HCT116 (cell line): ENCODE results near the gene TRIOBP. TPM values are rescaled to one million over a fixed set of nuclear protein-coding genes. Genes with fewer than 3 reads are reported as not detected.

Source experiments
- ATAC-seq: fragments of 200-7000 bp; cut with Tn5 transposase; 2 replicates; pipeline ENCODE4 v1.9.1; 2020; ENCODE audit warnings: mild to moderate bottlenecking, moderate library complexity
- BruUV-seq: library from RNA; stranded (reverse); fragments of 400-500 nt; replicated peaks from 2 replicates; lab custom pipeline; 2021; lab: Mats Ljungman, UMichigan
- CTCF ChIA-PET: fragments of 300-600 bp; sonication (Branson Sonifier 250); formaldehyde crosslinking; loops from one replicate; lab custom pipeline; 2021; ENCODE audit warnings: antibody characterized with exemption; lab: Charles Lee
- POLR2A ChIA-PET: fragments of 300-600, 350-600 bp; sonication (Branson Sonifier 250); formaldehyde crosslinking; loops from one replicate; lab custom pipeline; 2021; ENCODE audit warnings: antibody characterized with exemption; lab: Charles Lee
- RAD21 ChIA-PET, 2 experiments: fragments of 300-600 bp; sonication (Branson Sonifier 250); formaldehyde crosslinking; loops; one replicate each; lab custom pipeline; 2023; ENCODE audit warnings: low total read pairs in 2 of 2; ENCODE audit not compliant: uncharacterized antibody in 2 of 2, unreplicated experiment in 2 of 2, low non-redundant PET in 1 of 2; lab: Charles Lee
- DNase-seq: peaks from one replicate; pipeline ENCODE4 v3.0.0-alpha.2; 2010; ENCODE audit warnings: low read depth, low spot score
- H2AFZ ChIP-seq: fragments of 200-600 bp; shearing (Covaris generic), sonication (generic); 2 replicates; pipeline ENCODE4 v1.6.1; 2017; ENCODE audit warnings: low read depth, mixed run types, mixed read lengths, antibody characterized with exemption, low read length; ENCODE audit not compliant: poor library complexity, severe bottlenecking
- H3K27ac ChIP-seq: 2 replicates; pipeline ENCODE4 v1.5.1; 2012; ENCODE audit warnings: low read depth, low read length
- H3K27me3 ChIP-seq: fragments of 200-600 bp; sonication (generic); 2 replicates; pipeline ENCODE4 v1.6.1; 2016; ENCODE audit warnings: mixed run types, low read length, mixed read lengths; ENCODE audit not compliant: insufficient read depth
- H3K36me3 ChIP-seq, 2 experiments: fragments of 200-500 bp in 1 of 2; fragments of 200-600 bp in 1 of 2; sonication (Bioruptor generic) in 1 of 2; sonication (generic) in 1 of 2; 2 replicates each; pipeline versions ENCODE4 v1.5.1 to v1.6.1; 2014 to 2016; ENCODE audit warnings: low read length in 2 of 2, inconsistent platforms in 1 of 2, mixed read lengths in 1 of 2, mixed run types in 1 of 2; ENCODE audit not compliant: insufficient read depth in 2 of 2, control insufficient read depth in 1 of 2
- H3K4me1 ChIP-seq, 2 experiments: fragments of 200-600 bp in 1 of 2; sonication (generic) in 1 of 2; 2 replicates each; pipeline versions ENCODE4 v1.5.1 to v1.6.1; 2012 to 2017; ENCODE audit warnings: low read length in 2 of 2, inconsistent platforms in 1 of 2, mild to moderate bottlenecking in 1 of 2, mixed read lengths in 1 of 2, mixed run types in 1 of 2, moderate library complexity in 1 of 2; ENCODE audit not compliant: insufficient read depth in 2 of 2, control insufficient read depth in 1 of 2
- H3K4me2 ChIP-seq: fragments of 200-600 bp; sonication (generic); 2 replicates; pipeline ENCODE4 v1.6.1; 2017; ENCODE audit warnings: mixed run types, low read length, mixed read lengths
- H3K4me3 ChIP-seq, 2 experiments: fragments of 200-600 bp in 1 of 2; sonication (generic) in 1 of 2; replicated peaks in 1 of 2; 2 replicates each; pipeline ENCODE4 v1.5.1; 2011 to 2016; ENCODE audit warnings: low read length in 2 of 2, control low read depth in 1 of 2, low read depth in 1 of 2, mild to moderate bottlenecking in 1 of 2, mixed read lengths in 1 of 2, mixed run types in 1 of 2
- H3K79me2 ChIP-seq: fragments of 200-600 bp; sonication (generic); 2 replicates; pipeline ENCODE4 v1.6.1; 2017; ENCODE audit warnings: mild to moderate bottlenecking, mixed run types, low read length, moderate library complexity, mixed read lengths; ENCODE audit not compliant: insufficient read depth
- H3K9ac ChIP-seq: fragments of 200-600 bp; sonication (generic); 2 replicates; pipeline ENCODE4 v1.6.1; 2016; ENCODE audit warnings: low read length, mixed read lengths
- H3K9me2 ChIP-seq: fragments of 200-600 bp; sonication (generic), shearing (Covaris generic); 2 replicates; pipeline ENCODE4 v1.6.1; 2017; ENCODE audit warnings: mixed run types, mild to moderate bottlenecking, moderate library complexity; ENCODE audit not compliant: insufficient read depth
- H3K9me3 ChIP-seq, 2 experiments: fragments of 200-500 bp in 1 of 2; fragments of 200-600 bp in 1 of 2; sonication (Bioruptor generic) in 1 of 2; sonication (generic) in 1 of 2; 2 replicates each; pipeline ENCODE4 v1.6.1; 2014 to 2017; ENCODE audit warnings: low read length in 2 of 2, mixed read lengths in 2 of 2, inconsistent platforms in 1 of 2, low read depth in 1 of 2, mild to moderate bottlenecking in 1 of 2, mixed run types in 1 of 2, moderate library complexity in 1 of 2; ENCODE audit not compliant: control insufficient read depth in 1 of 2, insufficient read depth in 1 of 2
- H4K20me1 ChIP-seq: fragments of 200-600 bp; sonication (generic), shearing (Covaris generic); 2 replicates; pipeline ENCODE4 v1.6.1; 2017; ENCODE audit warnings: mixed run types, mild to moderate bottlenecking, moderate library complexity; ENCODE audit not compliant: insufficient read depth
- CBX3 ChIP-seq: IDR thresholded peaks from 2 replicates; pipeline ENCODE4 v1.6.1; 2012; ENCODE audit warnings: low read depth
- CEBPB ChIP-seq: IDR thresholded peaks from 2 replicates; pipeline ENCODE4 v1.6.1; 2012; ENCODE audit warnings: low read depth
- EZH2 ChIP-seq: fragments of 200-600 bp; sonication (generic); IDR thresholded peaks from 2 replicates; pipeline ENCODE4 v1.6.1; 2017; ENCODE audit warnings: antibody characterized with exemption, mixed run types
- EZH2phosphoT487 ChIP-seq: fragments of 200-600 bp; IDR thresholded peaks from 2 replicates; pipeline ENCODE4 v1.6.1; 2018; ENCODE audit warnings: antibody characterized with exemption, borderline replicate concordance
- FOSL1 ChIP-seq: IDR thresholded peaks from 2 replicates; pipeline ENCODE4 v1.6.1; 2012; ENCODE audit warnings: low read depth
- JUND ChIP-seq: IDR thresholded peaks from 2 replicates; pipeline ENCODE4 v1.6.1; 2012
- SIN3A ChIP-seq: IDR thresholded peaks from 2 replicates; pipeline ENCODE4 v1.6.1; 2012; ENCODE audit warnings: low read depth
- SRF ChIP-seq: IDR thresholded peaks from 2 replicates; pipeline ENCODE4 v1.6.1; 2012; ENCODE audit warnings: low read depth
- YY1 ChIP-seq: IDR thresholded peaks from 2 replicates; pipeline ENCODE4 v1.6.1; 2011; ENCODE audit warnings: low read length, low read depth, moderate library complexity, mild to moderate bottlenecking; ENCODE audit not compliant: insufficient replicate concordance; ENCODE audit errors: extremely low read depth
- ZNF274 ChIP-seq: fragments of 200-500 bp; sonication (Bioruptor generic); IDR thresholded peaks from 2 replicates; pipeline ENCODE4 v1.6.1; 2014; ENCODE audit warnings: mild to moderate bottlenecking, low read depth, low read length, inconsistent platforms
- intact Hi-C: fragments of 100-400 bp; cut with micrococcal nuclease; formaldehyde crosslinking; loops from 2 replicates; pipeline ENCODE4 v1.10.0; 2022
- total RNA-seq: library from RNA; stranded (reverse); gene quantifications from one replicate; pipeline ENCODE4 v1.2.1, GENCODE V29; 2021; ENCODE audit not compliant: unreplicated experiment
- TF ChIP-seq, protein P1 (sequence below): IDR thresholded peaks from 2 replicates; pipeline ENCODE4 v1.6.1; 2012
- TF ChIP-seq, protein P2 (sequence below): IDR thresholded peaks from 2 replicates; pipeline ENCODE4 v1.6.1; 2012

TRIOBP gene
- total RNA-seq, 1 experiment from 2014 or later = 244 TPM

DNA sequence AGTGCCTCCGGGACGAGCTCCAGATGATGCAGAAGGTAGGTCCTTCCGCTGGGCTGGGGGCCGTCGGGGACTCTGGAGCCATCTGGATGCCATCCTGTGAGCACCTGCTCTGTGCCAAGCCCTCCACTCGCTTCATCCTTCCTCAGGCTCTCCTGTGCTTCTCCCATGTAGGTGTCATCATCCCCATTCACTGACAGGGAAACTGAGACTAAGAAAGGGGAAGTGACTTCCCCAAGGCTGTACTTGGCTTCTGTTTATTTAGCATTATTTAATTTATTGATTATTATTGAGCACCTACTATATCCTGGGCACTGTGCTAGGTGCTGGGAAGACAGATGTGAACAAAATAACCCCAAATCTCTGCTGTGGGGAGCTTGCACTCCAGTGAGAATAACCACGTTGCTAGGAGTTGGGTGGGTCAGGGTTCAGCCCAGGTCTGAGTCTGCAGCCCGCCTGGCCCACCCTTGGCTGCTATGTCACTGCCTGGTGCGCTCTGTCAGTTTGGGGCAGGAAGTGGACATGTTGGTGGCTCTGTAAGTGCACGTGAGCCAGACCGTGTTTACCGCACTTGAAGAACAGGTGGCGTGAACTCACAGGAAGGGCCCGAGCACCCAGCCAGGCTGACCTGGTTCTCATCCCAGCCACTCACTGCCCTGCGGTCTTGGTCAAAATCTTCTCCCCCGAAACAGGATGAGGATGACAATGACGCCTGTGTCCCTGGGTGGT, 75.0 kb downstream of the TRIOBP start:
- ATAC-seq (no peak), DNase-seq (no peak)
- no peak overlapping the region for H3K27ac ChIP-seq
- BruUV-seq = no TSS peak
- no peaks in the 10 kb centered on the region for H3K9me2 ChIP-seq
- CTCF ChIA-PET = no interaction called here
- H3K79me2 ChIP-seq = no peaks in the 10 kb centered on the region; the same call in 1 of the 2 replicates
- no peaks in the 10 kb centered on the region for H4K20me1 ChIP-seq
- no peak overlapping the region for H3K4me3 ChIP-seq
- POLR2A ChIA-PET = no interaction called here
- TF ChIP-seq SRF (no peak), YY1 (no peak), CBX3 (no peak), FOSL1 (no peak), SIN3A (no peak), EZH2 (no peak), EZH2phosphoT487 (no peak), CEBPB (no peak), JUND (no peak), ZNF274 (no peak)
- TF ChIP-seq, protein P1, sequence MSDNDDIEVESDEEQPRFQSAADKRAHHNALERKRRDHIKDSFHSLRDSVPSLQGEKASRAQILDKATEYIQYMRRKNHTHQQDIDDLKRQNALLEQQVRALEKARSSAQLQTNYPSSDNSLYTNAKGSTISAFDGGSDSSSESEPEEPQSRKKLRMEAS = no peak
- TF ChIP-seq, protein P2, sequence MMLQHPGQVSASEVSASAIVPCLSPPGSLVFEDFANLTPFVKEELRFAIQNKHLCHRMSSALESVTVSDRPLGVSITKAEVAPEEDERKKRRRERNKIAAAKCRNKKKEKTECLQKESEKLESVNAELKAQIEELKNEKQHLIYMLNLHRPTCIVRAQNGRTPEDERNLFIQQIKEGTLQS = no peak
- RAD21 ChIA-PET = no interaction called here
- intact Hi-C loops = no loop called here
- H3K9me3 ChIP-seq = no peaks in the 10 kb centered on the region
- H3K4me1 ChIP-seq = peaks cover 12 to 41% of the 10 kb centered on the region in 2 experiments
- no peak overlapping the region for H3K9ac ChIP-seq
- H3K27me3 ChIP-seq = no peaks in the 10 kb centered on the region
- H2AFZ ChIP-seq = no peak overlapping the region
- peaks cover 26 to 53% of the 10 kb centered on the region in 2 experiments for H3K36me3 ChIP-seq
- H3K4me2 ChIP-seq = no peak overlapping the region
